ENCODE measurements around the gene RGS8.

The RGS8 gene

DNA sequence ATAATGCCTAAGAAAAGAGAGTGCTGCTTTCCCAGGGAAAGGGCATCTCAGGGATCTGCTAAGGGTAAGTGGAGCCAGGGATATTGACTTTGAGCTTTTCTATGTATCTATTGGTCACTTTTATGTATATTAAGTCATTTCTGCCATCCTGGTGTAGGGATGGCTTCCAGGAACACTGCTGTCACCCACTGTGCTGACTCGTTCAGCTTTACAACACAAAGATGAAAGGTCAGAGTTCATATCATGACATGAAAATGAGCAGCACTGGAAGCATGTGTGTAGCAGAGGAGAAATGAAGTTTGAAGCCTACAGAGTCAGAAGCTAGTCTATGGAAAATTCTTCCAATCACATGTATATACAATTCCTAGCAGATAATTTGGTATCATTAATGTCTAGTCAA is 37.1 kb upstream of the RGS8 start:
- DNase-seq (ENCODE audit: low read depth in 2 of 2) = no peak
- TF ChIP-seq, protein P1, sequence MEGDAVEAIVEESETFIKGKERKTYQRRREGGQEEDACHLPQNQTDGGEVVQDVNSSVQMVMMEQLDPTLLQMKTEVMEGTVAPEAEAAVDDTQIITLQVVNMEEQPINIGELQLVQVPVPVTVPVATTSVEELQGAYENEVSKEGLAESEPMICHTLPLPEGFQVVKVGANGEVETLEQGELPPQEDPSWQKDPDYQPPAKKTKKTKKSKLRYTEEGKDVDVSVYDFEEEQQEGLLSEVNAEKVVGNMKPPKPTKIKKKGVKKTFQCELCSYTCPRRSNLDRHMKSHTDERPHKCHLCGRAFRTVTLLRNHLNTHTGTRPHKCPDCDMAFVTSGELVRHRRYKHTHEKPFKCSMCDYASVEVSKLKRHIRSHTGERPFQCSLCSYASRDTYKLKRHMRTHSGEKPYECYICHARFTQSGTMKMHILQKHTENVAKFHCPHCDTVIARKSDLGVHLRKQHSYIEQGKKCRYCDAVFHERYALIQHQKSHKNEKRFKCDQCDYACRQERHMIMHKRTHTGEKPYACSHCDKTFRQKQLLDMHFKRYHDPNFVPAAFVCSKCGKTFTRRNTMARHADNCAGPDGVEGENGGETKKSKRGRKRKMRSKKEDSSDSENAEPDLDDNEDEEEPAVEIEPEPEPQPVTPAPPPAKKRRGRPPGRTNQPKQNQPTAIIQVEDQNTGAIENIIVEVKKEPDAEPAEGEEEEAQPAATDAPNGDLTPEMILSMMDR (IDR thresholded peaks at IDR 0.05; ENCODE audit: low read depth, low read length) = no peak

DNA sequence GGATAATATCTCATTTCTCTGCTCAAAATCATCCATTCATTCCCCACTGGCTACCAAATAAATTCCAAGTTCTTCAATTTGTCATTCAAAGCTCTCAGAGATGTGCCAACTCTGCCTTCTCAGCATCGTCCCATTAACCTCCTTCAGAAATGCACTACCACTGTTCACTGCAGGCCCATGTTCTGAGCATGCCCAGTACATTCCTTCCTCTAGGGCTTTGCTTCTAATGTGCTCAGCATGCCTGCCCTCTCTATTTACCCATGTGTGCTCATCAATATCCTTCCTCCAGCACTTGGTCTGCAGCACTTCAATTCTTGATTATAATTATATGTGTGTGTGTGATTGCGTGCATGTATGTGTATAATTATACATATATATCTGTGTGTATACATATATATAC is 36.1 kb upstream of the RGS8 start:
- no peak overlapping the region for H3K4me3 ChIP-seq (replicated peaks in 1 of 2; ENCODE audit: low read depth in 2 of 2, low read length in 2 of 2)
- TF ChIP-seq, protein P1 (IDR thresholded peaks at IDR 0.05; ENCODE audit: low read depth, low read length) = peak; percentile 33
- peak; percentile 7 to 10 for DNase-seq (ENCODE audit: low read depth in 2 of 2)

More for the DNA sequence above, 37.1 kb upstream of the RGS8 start:
- no peak overlapping the region for H3K4me3 ChIP-seq (replicated peaks in 1 of 2; ENCODE audit: low read depth in 2 of 2, low read length in 2 of 2)

DNA sequence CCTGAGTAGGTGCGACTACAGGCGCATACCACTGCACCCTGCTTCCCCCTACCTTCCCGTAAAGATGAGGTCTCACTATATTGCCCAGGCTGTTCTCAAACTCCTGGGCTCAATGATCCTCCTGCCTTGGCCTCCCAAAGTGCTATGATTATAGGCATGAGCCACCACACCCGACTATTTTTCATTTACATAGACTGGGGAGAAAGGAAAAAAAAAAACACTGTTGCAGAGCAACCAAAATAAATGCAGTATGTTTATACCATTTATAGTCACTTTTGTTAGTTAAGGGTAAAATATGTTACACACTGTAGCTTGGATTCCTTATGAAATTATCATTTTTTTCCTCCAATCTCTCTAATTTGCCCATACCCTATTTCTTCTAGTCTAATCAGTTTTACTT is 35.2 kb upstream of the RGS8 start:
- DNase-seq (ENCODE audit: low read depth in 2 of 2) = no peak
- no peak overlapping the region for H3K4me3 ChIP-seq (replicated peaks in 1 of 2; ENCODE audit: low read depth in 2 of 2, low read length in 2 of 2)
- TF ChIP-seq, protein P1 (IDR thresholded peaks at IDR 0.05; ENCODE audit: low read depth, low read length) = no peak

DNA sequence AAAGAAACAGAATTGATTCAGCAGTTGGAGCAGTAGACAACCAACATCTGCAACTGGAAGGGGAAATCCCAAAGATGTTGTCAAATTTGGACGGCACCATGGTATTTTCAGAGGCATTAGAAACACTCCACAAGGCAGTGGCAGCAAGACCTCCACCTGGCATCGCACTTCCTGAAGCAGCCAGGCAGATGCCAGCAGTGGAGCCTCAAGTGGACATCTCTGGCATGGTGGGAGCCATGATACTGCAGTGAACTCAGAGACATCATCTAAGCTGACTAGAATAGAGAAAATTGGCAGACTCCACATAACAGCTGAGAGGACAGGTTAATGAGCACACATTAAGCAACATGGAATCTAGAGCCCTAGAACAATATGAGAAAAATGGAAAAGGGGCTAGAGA is 33.9 kb upstream of the RGS8 start:
- no peak for DNase-seq (ENCODE audit: low read depth in 2 of 2)
- no peak overlapping the region for H3K4me3 ChIP-seq (replicated peaks in 1 of 2; ENCODE audit: low read depth in 2 of 2, low read length in 2 of 2)
- TF ChIP-seq, protein P1 (IDR thresholded peaks at IDR 0.05; ENCODE audit: low read depth, low read length) = no peak

DNA sequence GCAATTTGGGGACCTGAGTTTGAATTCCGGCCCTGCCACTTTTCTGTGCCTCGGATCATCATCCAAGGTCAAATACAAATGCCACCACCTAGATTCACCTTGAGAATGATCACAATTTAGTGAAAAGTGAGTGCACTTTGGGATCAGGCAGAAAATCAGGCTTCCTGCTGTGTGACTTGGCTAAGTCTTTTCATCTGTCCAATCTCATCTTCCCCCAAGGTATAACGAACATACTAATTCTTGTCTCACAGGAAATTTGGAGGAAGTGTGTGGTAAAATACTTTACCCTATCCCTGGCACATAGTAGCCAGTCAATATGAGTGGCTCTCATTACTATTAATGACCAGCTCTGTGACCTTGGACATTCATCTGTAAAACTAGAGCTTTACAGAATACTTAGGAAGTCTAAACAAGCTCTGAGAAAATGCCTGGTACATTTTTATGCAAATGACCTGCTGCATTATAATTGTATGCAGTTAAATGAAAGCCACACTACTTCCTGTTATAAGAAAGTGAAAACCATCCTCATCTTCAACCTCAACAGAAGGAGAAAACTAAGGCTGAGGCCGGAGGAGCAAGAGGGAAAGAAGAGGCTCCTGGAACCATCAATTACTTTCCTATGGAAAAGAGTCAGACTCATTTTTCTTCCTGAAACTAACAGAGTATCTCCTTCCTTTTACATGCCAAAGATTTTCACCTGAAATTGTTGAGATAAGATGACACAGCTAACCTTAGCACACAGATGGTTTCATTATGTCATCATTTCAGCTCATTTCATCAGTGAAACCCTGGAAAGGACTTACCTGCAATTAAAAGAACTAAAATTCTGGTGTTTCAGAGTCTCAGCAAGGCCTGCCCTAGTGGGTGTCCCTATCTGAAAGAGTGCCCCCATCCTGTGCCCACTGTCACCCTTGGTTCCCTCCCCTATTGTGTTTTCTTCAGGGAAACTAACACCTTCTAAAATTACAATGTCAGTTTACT is 32.6 kb upstream of the RGS8 start:
- no peak overlapping the region for H3K4me3 ChIP-seq (replicated peaks in 1 of 2; ENCODE audit: low read depth in 2 of 2, low read length in 2 of 2)
- TF ChIP-seq, protein P1 (IDR thresholded peaks at IDR 0.05; ENCODE audit: low read depth, low read length) = no peak
- no peak for DNase-seq (ENCODE audit: low read depth in 2 of 2)

DNA sequence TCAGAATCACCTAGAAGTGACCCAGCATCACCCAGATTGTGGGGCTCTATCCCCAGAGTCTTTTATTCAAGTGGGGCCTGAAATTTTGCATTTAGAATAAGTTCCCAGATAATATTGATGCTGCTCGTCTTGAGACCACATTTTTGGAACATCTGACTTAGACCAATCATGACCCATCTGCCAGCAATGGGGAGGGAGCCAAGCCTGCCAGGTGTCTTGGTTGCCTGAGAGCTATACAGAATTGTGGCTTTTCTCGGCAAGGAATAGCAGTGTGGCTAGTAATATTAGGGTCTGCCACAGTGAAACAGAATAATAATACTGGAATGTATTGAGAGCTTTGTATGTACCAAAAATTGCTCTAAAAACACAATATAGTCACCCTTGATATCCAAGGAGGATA is 31.1 kb upstream of the RGS8 start:
- no peak overlapping the region for H3K4me3 ChIP-seq (replicated peaks in 1 of 2; ENCODE audit: low read depth in 2 of 2, low read length in 2 of 2)
- DNase-seq (ENCODE audit: low read depth in 2 of 2) = no peak
- TF ChIP-seq, protein P1 (IDR thresholded peaks at IDR 0.05; ENCODE audit: low read depth, low read length) = no peak
